ENCODE results near the gene DEFB113.

Gene DEFB113

GRCh38 chr6:49969605-49970004 lies at the start of gene DEFB113:
Gene DEFB113, minus strand, starts transcription at chr6:49969625. Its CDS starts 0 bp downstream, at chr6:49969625.
- Histone ChIP-seq H3K4me3 (no peak within 1 kb of the TSS), H3K9ac (no peak within 1 kb of the TSS), H3K9me3 (replicated peaks in 1 of 11) (no peaks in the 10 kb centered on the region), H3K27ac (no peak within 1 kb of the TSS), H3K4me2 (no peak within 1 kb of the TSS), H3K27me3 (no peaks in the 10 kb centered on the region), H4K20me1 (no peaks in the 10 kb centered on the region), H3K4me1 (no peaks in the 10 kb centered on the region), H3K36me3 (no peaks in the 10 kb centered on the region)
- TF ChIP-seq Cebpa-rat (IDR thresholded peaks at IDR 0.05): no peak

GRCh38 chr6:50007819-50008218 lies 38.4 kb upstream of the DEFB113 start:
- no peak for TF ChIP-seq Cebpa-rat (IDR thresholded peaks at IDR 0.05)
- Histone ChIP-seq H3K4me2 (peak overlapping the region in 3 of 11 experiments; percentile 32 to 50 (median 47); a peak in 5 of 22 replicates), H3K4me1 (peaks cover 0 to 14% (median 0%) of the 10 kb centered on the region in 10 experiments; a peak in 6 of 20 replicates), H3K27me3 (no peaks in the 10 kb centered on the region), H3K9me3 (replicated peaks in 1 of 11) (no peaks in the 10 kb centered on the region), H4K20me1 (no peaks in the 10 kb centered on the region), H3K4me3 (no peak overlapping the region), H3K36me3 (no peaks in the 10 kb centered on the region), H3K9ac (no peak overlapping the region), H3K27ac (0 out of 22 replicates have a peak overlapping the region, but pooled peaks of 1 of the 11 experiments have one; percentile 17)

- no peak for TF ChIP-seq Cebpa-rat (IDR thresholded peaks at IDR 0.05)
- H3K9ac ChIP-seq: no peak overlapping the region
- no peaks in the 10 kb centered on the region for H3K27me3 ChIP-seq
- H3K4me1 ChIP-seq: peaks cover 0 to 12% (median 0%) of the 10 kb centered on the region in 10 experiments; a peak in 6 of 20 replicates
- H3K4me2 ChIP-seq: no peak overlapping the region
- no peak overlapping the region for H3K4me3 ChIP-seq
- no peaks in the 10 kb centered on the region for H3K9me3 ChIP-seq (replicated peaks in 1 of 11)
- H4K20me1 ChIP-seq: no peaks in the 10 kb centered on the region
- no peak overlapping the region for H3K27ac ChIP-seq
- no peaks in the 10 kb centered on the region for H3K36me3 ChIP-seq
Measured at GRCh38 chr6:50003139-50003538, 33.7 kb upstream of the DEFB113 start.

- no peaks in the 10 kb centered on the region for H3K27me3 ChIP-seq
- no peak overlapping the region for H3K9ac ChIP-seq
- no peak overlapping the region for H3K4me3 ChIP-seq
- no peaks in the 10 kb centered on the region for H4K20me1 ChIP-seq
- no peak for TF ChIP-seq Cebpa-rat (IDR thresholded peaks at IDR 0.05)
- no peaks in the 10 kb centered on the region for H3K36me3 ChIP-seq
- no peak overlapping the region for H3K27ac ChIP-seq
- H3K4me2 ChIP-seq: no peak overlapping the region
- H3K4me1 ChIP-seq: no peaks in the 10 kb centered on the region
- no peaks in the 10 kb centered on the region for H3K9me3 ChIP-seq (replicated peaks in 1 of 11)
Measured at GRCh38 chr6:49995278-49995677, 25.9 kb upstream of the DEFB113 start.

GRCh38 chr6:49988900-49989299 lies 19.5 kb upstream of the DEFB113 start:
- no peak overlapping the region for H3K27ac ChIP-seq
- H3K9ac ChIP-seq: no peak overlapping the region
- no peaks in the 10 kb centered on the region for H3K27me3 ChIP-seq
- H3K4me3 ChIP-seq: no peak overlapping the region
- H3K4me1 ChIP-seq: no peaks in the 10 kb centered on the region
- no peaks in the 10 kb centered on the region for H3K36me3 ChIP-seq
- no peak overlapping the region for H3K4me2 ChIP-seq
- no peak for TF ChIP-seq Cebpa-rat (IDR thresholded peaks at IDR 0.05)
- H3K9me3 ChIP-seq (replicated peaks in 1 of 11): no peaks in the 10 kb centered on the region
- no peaks in the 10 kb centered on the region for H4K20me1 ChIP-seq

- Histone ChIP-seq H3K4me2 (no peak overlapping the region), H3K4me3 (no peak overlapping the region), H3K27ac (no peak overlapping the region), H4K20me1 (no peaks in the 10 kb centered on the region), H3K9ac (no peak overlapping the region), H3K9me3 (replicated peaks in 1 of 11) (no peaks in the 10 kb centered on the region), H3K4me1 (no peaks in the 10 kb centered on the region), H3K27me3 (no peaks in the 10 kb centered on the region), H3K36me3 (no peaks in the 10 kb centered on the region)
- TF ChIP-seq Cebpa-rat (IDR thresholded peaks at IDR 0.05): no peak
Measured at GRCh38 chr6:49987749-49988148, 18.3 kb upstream of the DEFB113 start.

GRCh38 chr6:49986551-49986950 lies 17.1 kb upstream of the DEFB113 start:
- no peak for TF ChIP-seq Cebpa-rat (IDR thresholded peaks at IDR 0.05)

GRCh38 chr6:49982046-49982445 lies 12.6 kb upstream of the DEFB113 start:
- no peak overlapping the region for H3K4me3 ChIP-seq
- no peaks in the 10 kb centered on the region for H4K20me1 ChIP-seq
- H3K27ac ChIP-seq: no peak overlapping the region
- H3K36me3 ChIP-seq: no peaks in the 10 kb centered on the region
- no peaks in the 10 kb centered on the region for H3K27me3 ChIP-seq
- H3K9ac ChIP-seq: no peak overlapping the region
- H3K4me1 ChIP-seq: peaks cover 6 to 39% (median 14%) of the 10 kb centered on the region in 10 experiments
- no peaks in the 10 kb centered on the region for H3K9me3 ChIP-seq (replicated peaks in 1 of 11)
- TF ChIP-seq Cebpa-rat (IDR thresholded peaks at IDR 0.05): no peak
- H3K4me2 ChIP-seq: no peak overlapping the region

More at GRCh38 chr6:49986551-49986950, 17.1 kb upstream of the DEFB113 start:
- Histone ChIP-seq H3K4me1 (peaks cover 0 to 2% (median 0%) of the 10 kb centered on the region in 10 experiments; a peak in 5 of 20 replicates), H3K27ac (no peak overlapping the region), H3K36me3 (no peaks in the 10 kb centered on the region), H4K20me1 (no peaks in the 10 kb centered on the region), H3K4me2 (no peak overlapping the region), H3K27me3 (no peaks in the 10 kb centered on the region), H3K9me3 (replicated peaks in 1 of 11) (no peaks in the 10 kb centered on the region), H3K9ac (no peak overlapping the region), H3K4me3 (no peak overlapping the region)

GRCh38 chr6:49980898-49981297 lies 11.5 kb upstream of the DEFB113 start:
- Histone ChIP-seq H4K20me1 (no peaks in the 10 kb centered on the region), H3K4me3 (no peak overlapping the region), H3K4me2 (peak overlapping the region in 3 of 11 experiments; percentile 37 to 69 (median 56); a peak in 5 of 22 replicates), H3K9ac (no peak overlapping the region), H3K27me3 (no peaks in the 10 kb centered on the region), H3K36me3 (no peaks in the 10 kb centered on the region), H3K4me1 (peaks cover 6 to 39% (median 14%) of the 10 kb centered on the region in 10 experiments), H3K27ac (peak overlapping the region in 1 of 11 experiments; percentile 40; a peak in 1 of 22 replicates), H3K9me3 (replicated peaks in 1 of 11) (no peaks in the 10 kb centered on the region)
- no peak for TF ChIP-seq Cebpa-rat (IDR thresholded peaks at IDR 0.05)

GRCh38 chr6:49979584-49979983 lies 10.2 kb upstream of the DEFB113 start:
- Histone ChIP-seq H3K4me1 (peaks cover 6 to 39% (median 14%) of the 10 kb centered on the region in 10 experiments), H3K27ac (no peak overlapping the region), H3K4me3 (no peak overlapping the region), H3K4me2 (peak overlapping the region in 10 of 11 experiments; percentile 19 to 69 (median 33); a peak in 17 of 22 replicates), H3K36me3 (no peaks in the 10 kb centered on the region), H3K9ac (no peak overlapping the region), H4K20me1 (no peaks in the 10 kb centered on the region), H3K9me3 (replicated peaks in 1 of 11) (no peaks in the 10 kb centered on the region), H3K27me3 (no peaks in the 10 kb centered on the region)
- no peak for TF ChIP-seq Cebpa-rat (IDR thresholded peaks at IDR 0.05)
